ENCODE results near the gene OR5K2. TPM values are rescaled to one million over a fixed set of nuclear protein-coding genes. Genes with fewer than 3 reads are reported as not detected.
A peak's percentile ranks its signal among the peaks of the same experiment; 100 is the strongest.

The OR5K2 gene
- not detected for polyA plus RNA-seq (2013, experiment 1 of 2; ENCODE audit: insufficient read length)
- not detected for polyA plus RNA-seq (2013, experiment 2 of 2; ENCODE audit: insufficient read length)

DNA sequence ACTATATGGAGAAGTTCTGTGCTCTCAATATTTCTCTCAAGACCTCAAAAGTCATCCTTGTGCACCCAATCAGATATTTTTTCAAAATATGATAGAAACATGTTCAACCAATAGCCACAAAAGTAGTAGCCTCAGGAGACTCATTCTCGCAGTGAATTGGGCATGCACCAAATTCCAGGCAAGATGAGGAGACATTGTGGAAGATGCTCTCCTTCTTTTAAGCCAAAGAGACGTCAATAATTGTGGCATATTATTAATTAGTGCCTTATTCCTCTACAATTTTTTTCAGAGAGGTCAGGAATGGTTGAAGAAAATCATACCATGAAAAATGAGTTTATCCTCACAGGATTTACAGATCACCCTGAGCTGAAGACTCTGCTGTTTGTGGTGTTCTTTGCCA is at the start of gene OR5K2:
Gene OR5K2 (plus strand): TSS at position 301 of the 400 bp plus-strand sequence. CDS start 0 bp downstream, at position 301.
- no peak for DNase-seq

DNA sequence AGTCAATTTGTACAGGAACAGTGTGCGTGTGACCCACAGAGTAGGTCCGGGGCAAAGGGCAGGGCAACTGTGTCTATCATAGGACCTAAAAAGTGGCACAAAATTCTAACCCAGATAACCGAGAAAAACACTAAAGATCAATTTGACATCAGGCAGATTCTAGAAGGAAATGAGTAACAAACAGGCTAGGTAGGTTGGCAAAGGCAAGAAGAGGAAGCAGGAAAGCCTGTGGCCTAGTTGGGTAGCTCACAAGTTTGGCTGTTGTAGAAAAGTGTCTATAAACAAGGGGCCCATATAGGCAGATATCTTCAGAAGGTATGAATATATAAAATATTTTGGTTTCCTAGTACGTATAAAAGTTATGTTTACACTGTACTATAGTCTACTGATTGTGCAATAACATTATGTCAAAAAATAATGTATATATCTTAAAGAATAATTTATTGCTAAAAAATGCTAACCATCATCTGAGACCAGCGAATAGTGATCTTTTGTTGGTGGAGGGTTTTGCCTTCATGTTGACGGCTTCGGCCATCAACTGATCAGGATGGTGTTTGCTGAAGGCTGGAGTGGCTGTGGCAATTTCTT is 47.8 kb upstream of the OR5K2 start:
- no peak for DNase-seq

DNA sequence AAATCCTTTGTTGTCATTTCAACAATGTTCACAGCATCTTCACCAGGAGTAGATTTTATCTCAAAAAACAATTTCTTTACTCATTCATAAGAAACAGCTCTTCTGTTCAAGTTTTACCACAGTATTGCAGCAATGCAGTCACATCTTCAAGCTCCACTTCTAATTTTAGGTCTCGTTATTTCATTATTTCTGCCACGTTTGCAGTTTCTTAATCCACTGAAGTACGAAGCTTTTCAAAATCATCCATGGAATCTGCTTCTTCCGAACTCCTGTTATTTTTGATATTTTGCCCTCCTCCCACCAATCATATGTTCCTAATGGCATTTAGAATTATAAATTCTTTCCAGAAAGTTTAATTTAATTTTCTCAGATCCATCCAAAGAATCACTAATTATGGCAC is 47.1 kb upstream of the OR5K2 start:
- no peak for DNase-seq

DNA sequence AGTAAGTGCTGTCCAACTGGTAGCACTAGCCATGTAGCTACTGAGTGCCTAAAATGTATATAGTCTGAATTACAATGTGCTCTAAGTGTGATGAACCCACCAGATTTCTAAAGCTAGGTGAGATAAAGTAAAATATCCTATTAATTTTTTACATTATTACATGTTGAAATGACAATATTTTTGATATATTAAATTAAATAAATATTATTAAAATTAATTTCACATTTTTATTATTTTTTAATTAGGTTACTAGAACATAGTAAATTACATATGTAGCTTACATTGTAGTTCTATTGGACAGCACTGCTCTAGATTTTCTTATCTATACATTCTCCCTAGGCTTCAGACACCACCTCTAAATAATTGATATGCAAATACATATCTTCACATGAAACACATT is 43.7 kb upstream of the OR5K2 start:
- DNase-seq: no peak

DNA sequence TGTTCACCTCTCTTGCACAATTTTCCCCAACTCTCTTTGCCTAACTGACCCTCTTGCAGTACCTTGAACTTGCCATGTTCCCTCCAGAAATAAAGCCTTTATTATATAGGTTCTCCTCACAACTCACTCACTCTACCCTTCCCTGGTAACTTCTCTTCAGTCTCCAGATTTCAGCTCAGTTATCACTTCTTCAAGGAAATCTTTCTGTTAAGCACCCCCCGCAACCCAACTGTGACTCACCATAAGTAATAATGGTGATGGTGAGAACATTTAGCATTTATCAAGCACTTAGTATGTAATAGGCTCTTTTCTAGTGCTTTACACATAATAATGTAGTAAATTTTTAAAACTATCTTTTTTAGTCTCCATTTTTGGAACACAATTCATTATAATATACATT is 42.6 kb upstream of the OR5K2 start:
- DNase-seq: no peak

DNA sequence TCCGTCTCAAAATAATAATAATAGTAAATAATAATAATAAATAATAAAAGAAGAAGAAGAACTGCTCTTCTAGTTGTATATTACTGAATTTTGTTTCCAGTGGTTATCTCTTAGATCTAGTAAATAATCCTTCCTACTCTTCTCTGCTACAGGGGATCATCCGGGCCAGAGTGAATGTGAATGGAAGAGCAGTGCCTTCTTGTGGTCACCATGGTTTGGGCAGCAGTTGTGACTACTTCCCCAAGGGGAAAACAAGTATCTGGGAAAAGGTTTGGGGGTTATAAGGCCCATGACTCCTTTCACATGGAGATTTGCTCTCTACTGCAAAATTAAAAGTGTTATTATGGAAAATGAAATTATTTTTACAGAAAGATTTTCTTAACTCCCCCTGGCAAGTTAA is 39.9 kb upstream of the OR5K2 start:
- DNase-seq: no peak

DNA sequence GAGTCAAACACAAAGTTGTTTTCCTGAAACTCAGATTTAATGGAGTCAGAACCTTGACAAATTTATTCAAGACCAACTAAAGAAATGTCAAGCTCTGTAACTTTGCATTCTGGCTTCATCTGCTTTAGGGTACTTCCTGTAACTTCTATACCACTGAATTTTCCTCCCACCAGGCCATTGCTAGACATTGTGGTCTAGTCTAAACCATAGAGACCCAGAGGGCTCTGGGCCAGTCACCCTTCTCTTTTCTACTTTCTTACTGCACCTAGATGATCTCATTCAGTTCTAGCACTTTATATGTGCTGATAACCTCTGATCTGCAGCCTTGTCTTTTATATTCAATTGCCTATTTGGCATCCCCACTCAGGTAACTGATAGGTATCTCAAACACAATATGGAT is 37.3 kb upstream of the OR5K2 start:
- no peak for DNase-seq

DNA sequence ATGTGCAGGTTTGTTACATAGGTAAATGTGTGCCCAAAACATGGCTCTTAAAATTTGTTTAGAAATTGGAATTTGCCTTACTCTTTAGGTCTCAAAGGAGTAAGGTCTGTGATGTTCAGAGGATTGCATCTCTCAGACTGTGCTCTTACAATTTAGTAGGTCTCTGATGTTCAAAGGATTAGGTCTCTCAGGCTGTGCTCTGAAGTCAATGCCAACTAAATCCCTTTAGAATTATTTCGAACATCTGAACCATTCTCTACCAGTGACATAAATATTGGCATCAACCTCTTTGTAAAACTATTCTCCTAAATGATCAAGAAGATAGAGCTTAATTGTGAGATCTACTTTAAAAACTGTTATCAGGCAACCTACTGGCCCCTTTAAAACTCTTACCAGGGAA is 34.6 kb upstream of the OR5K2 start, which contains the start of gene OR5K1:
Gene OR5K1 (plus strand): TSS at position 301 of the 400 bp plus-strand sequence. CDS start 6,376 bp downstream, outside the sequence.
- no peak for DNase-seq

DNA sequence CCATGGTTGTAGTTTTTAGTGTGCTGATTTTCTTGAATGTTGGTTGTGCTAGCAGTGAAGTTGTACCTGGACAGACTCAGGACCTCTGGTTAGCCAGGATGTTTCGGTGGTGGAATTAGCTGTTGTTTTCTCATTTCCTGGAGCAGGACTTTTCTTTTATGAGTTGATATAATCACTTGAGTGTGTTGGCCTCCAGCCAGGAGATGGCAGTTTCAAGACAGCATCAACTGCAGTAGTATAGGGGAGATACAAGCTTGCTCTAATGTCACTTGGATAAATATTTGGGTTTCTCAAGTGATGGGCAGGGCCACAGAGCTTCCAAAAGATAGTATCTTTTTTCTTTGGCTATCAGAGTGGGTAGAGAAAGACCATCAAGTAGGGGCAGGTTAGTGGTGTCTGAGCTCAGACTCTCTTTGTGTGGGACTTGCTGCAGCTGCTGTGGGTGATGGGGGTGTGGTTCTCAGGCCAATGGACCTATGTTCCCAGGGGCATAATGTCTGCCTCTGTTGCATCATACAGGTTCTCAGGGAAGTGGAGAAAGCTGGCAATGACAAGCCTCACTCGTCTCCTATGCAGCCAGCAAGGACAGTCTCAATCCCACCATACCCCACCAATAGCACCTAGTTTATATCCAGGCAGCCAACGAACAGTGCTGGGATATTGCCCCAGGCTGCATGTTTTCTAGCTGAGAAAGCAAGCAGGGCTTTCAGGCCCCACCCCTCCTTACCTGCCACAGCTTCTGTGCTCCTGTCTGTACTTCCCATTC is 14.6 kb upstream of the OR5K2 start:
- DNase-seq: no peak

DNA sequence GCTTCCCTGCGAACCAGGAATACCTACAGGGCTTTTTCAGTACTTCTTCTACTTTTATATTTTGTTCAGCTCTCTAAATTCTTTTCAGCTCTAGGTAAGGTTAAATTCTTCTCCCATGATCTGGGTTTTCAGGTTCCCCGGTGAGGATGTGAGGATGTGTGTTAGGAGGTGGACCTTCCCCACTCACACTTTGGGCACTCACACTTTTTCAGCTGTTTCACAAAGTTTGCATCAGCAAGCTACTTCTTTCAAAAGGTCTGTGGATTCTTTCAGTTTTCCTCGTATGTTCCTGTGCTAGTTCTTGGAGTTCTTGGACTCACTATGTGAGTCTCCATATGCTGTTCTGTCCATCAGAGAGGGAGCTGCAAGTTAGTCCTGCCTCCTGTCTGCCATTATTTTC is 13.9 kb upstream of the OR5K2 start:
- no peak for DNase-seq

DNA sequence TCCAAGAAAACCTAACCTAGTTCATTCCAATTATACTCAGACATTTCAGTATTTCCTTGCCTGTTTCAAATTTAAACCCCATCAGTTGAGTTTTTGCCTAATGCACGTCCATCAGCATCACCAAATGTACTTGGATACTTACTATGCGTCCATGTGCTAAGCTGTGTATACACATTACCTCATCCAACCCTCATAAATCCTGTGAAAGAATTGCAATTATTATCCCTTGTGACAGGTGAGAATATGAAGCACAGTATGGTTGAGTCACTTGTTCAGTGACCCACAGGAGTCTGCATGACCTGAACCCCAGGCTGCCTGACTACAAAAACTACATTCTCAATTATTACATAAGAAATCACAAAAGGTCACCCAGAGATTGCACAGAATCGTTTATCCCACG is 2.5 kb downstream of the OR5K2 start:
- DNase-seq: no peak

DNA sequence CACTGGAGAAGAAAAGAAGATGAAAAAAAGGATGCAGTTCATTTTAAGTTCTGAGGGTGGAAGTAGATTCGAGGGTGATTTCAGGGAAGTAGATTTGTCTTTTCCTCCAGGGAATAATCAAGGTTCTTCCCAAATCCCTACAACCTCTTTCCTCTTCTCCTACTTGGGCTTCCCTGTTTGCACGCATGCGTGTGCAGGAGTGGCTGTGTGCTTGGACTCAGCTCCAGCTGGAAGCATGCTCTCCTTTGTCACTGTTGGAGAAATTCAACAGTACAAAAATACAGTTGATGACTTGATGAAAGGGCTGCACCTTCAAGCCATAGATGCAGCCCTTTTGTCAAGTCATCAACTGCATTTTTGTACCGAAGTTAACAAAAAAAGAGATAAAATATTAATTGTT is 3.8 kb downstream of the OR5K2 start:
- no peak for DNase-seq

DNA sequence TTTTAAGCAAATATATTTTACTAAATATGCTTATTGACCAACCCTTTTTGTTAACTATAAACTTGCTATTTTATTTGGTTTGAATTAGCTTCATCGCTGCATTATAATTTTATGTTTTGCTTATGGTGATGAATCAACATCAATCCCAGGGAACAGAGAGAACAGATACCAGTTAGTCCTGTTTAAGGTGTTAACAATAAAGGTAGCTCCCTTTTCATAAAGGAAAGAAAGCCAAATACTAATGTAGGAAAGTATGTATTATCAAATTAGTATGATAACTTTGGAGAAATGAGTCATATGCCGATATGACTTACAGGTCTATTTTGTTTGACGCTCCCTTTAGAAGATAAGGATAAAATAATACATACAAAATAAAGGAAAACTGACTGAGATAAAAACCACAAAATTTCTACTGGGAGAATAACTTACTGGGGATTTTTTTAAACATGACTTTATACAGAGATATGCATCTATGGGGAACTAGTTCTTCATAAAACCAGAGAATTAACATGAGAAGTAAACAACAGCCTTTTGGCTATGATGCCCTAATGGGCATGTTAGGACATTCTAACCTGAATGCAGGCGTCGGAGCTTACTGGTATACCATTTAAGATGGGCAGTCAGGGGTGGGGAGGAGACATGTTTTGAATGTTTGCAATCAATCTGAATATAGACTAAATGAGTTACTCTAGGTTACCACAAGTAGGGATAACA is 4.5 kb downstream of the OR5K2 start:
- DNase-seq: no peak

DNA sequence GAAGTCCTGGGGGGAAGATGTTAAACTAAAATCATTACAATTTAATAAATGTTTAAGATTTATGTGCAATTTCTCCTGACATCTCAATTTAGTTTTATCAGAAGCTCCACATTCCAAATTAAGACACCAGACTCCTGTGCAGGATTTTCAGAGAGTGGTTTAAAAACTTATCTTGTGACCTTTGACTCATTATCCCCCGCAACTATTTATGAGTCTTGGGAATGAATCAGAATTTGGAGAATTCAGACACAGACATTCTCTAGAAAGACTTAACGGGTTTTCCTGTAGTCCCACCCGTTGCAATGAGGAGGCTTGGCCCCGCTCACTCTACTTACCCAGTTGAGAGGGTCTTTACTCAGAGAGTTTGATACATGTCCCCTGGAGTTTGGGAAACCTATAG is 7.1 kb downstream of the OR5K2 start:
- peak; percentile 28 for DNase-seq

DNA sequence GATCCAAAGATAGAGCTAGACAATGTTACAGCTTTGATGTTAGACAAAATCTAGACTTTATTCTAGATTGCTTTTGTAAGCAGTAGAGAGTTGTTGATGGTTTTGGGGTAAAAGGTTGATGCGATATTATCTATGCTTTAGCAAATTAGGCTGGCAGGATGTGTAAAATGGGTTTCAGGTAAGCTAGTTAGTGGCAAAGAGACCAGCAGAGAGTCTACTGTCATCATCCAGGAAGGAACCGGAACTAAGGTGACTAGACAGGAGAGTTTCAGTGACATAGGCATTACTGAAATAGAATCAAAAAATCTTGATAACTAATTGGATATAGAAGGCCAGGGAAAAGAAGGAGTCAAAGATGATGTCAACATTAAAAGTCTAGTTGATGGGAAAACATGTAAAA is 11.1 kb downstream of the OR5K2 start:
- DNase-seq: no peak

DNA sequence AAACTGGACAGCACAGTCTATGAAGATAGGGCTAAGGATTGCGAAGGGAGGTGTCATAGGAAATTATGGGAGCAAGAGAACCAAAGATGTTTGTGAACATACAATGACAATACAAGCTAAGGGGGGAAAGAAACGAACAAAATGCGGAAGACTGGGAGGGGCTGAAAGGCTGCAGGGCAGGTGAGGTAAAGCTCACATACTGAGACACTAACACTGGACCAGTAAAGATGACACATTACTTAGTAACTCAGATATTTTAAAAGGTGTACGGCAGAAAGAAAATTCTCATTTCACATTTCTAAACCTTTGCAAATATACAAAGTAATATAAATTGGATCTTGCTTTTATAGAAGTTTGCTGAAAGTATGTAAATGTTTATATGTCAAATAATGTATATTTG is 15.1 kb downstream of the OR5K2 start:
- DNase-seq: no peak

DNA sequence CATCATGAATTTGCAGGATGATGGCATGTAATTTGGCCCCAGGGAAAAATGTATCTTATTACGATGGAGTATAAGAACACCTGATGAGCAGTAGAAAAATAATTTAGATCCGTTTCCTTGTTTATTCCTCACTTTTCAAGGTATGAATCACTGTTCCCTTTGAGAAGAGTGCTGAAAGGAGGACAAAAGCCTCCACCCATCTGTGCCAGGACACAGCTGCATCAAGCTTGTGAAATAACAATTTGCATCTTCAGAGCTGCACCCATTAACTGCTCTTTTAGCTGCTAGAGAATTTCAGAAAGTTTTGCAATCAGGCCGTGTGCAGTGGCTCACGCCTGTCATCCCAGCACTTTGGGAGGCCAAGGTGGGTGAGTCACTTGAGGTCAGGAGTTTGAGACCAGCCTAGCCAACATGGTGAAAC is 15.6 kb downstream of the OR5K2 start:
- peak; percentile 8 for DNase-seq

DNA sequence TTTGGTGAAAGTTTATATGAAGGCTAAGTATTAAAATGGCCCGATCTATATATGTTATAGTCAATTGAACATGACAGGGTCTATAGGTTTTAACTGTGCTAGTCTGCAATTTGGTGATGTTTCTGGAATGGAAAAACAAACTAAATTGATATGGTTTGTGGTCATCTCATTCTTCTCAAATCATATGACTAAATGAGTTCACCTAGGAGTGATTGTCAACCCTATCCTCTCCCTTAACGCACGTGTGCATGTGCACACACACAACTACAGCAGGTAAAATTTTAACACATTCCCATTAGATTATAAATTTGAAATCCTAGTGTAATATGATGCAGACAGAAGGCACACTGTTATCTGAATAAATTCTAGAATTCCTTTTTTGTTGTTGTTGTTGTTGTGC is 16.3 kb downstream of the OR5K2 start:
- DNase-seq: no peak

DNA sequence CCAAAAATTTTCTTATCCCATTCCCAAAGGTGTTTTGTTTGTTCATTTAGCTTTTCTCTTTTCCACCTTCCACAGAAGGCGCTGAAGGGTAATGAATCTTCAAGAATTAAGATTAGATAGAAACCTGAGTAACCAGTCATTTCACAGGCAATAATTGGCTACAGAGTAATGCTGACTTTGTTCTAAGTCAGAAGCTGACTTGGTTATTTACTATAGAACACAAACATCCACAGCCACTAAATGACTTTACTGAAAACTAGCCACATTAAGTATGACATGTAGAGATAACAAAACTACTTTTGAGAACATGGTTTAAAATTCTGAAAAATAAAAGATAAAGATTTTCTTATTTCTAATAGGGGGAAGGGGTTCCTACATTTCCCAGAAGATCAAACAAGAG is 17.5 kb downstream of the OR5K2 start:
- DNase-seq: no peak

DNA sequence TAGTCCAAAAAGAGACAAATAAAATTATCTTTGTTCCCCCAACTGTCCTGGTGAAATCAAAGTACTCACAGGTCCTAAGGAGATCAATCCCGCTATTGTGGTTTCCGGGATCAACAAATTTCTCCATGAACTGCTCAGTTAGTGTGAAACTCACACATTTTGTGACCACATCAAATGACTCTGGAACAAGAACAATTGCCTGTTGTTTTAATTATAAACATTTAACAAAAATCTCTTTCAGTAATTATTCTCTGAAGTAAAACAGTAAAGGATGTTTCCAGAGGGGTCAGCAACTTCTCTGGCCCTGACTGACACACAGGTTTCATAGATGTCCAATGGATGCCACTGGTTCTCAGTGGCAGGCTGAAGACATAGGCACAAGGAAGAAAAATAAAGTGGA is 21.3 kb downstream of the OR5K2 start:
- no peak for DNase-seq

DNA sequence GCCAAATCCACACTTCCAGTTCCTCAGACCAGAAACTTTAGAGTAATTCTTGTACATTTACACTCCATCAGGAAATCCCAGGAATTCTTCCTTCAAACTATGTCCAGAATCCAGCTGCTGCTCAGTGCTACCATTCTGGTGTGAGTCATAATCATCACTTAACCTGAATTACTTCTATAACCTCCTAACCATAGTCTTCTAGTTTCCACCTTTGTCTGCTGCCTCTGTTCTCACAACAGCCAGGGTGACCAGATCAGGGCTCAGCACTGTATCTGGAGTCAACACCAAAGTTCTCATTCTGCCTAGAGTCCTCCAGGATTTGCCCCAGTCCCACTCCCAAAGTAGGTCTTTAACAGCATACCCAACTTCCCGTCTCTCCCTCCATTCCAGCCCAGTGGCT is 21.9 kb downstream of the OR5K2 start:
- DNase-seq: peak; percentile 12

DNA sequence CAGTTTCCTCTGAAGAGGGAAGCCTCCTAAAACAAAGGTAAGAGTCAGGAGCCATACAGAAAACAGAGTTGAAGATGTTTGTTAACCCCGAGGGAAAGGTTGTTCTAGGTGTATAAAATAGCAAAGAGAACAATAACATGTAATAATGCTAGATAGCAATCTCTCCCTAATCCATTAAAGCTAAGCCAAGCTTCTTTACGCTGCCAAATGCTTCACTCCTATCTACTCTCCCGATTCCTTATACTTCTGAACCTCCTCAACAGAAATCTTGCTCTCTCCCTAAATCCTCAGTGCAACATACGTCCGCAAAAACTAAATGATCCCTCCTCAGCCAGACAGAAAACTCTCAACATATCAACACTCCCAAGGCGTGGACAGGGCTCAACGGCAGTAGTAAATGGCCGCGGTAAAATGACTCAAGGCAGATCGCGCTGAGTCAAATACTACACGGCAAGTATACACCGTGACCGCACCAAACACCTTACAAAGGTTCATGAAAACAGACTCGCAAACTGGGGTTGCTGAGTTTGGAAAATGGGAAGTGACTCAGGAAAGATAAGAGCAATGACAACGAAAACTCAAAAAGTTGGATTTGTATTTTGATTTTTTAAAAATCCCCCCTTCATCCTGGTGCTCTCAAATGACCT is 24.5 kb downstream of the OR5K2 start:
- DNase-seq: peak; percentile 46
